ENCODE results near the gene WBP2NL.

Gene WBP2NL

DNA sequence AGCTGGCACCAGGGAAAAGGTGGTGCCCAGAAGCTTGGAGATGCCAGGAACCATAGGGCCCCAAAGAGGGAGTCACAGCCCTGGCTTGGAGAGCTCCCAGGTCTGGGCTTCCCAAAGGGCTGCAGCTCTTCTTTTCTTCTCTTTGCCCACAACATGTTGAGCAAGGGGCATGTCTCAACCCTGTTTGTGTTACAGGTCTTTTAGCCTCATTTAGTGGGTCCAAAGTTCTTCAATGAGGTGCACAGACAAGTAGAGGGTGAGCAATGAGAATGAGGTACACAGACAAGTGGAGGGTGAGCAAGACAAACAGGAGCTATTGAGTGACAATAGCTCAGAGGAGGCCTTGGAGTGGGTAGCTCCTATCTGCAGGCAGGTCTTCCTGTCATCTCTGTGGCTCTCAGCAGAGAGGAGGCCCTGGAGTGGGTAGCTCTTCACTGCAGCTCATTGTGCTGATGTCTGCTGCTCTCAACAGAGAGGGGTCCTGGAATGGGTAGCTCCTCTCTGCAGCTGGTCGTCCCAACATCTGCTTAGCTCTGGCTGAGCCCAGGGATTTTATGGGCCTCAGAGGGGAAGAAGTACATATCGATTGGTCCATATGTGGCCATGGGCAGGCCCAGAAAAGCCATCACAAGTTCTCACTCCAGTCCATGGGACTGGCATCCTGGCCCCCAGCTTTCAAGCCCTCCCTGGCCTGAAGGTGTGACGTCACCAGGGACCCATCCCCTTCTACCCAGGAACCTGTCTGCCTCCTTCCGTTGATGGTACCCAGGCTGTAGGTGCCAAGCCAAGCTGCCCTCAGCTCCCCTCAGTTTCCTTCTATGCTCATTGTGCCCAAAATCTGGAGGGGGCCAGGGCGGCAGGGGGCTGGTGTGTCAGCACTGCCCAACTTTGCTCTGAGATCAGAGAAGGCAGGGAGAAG is 34.9 kb downstream of the WBP2NL start:
- no peaks in the 10 kb centered on the region for H3K27me3 ChIP-seq (ENCODE audit: control insufficient read depth in 1 of 2, insufficient read depth in 2 of 2, low read length in 2 of 2)
- H3K9me3 ChIP-seq (ENCODE audit: control insufficient read depth in 2 of 2, low read length in 2 of 2) = no peaks in the 10 kb centered on the region
- H3K27ac ChIP-seq (ENCODE audit: low read length) = no peak overlapping the region
- no peaks in the 10 kb centered on the region for H3K36me3 ChIP-seq (ENCODE audit: control insufficient read depth in 2 of 2, insufficient read depth in 2 of 2, low read length in 2 of 2)
- H3K4me3 ChIP-seq (ENCODE audit: low read length in 2 of 2) = no peak overlapping the region
- H3K9ac ChIP-seq (ENCODE audit: low read length in 2 of 2) = no peak overlapping the region
- no peaks in the 10 kb centered on the region for H3K4me1 ChIP-seq (ENCODE audit: control insufficient read depth, insufficient read depth, low read length)

DNA sequence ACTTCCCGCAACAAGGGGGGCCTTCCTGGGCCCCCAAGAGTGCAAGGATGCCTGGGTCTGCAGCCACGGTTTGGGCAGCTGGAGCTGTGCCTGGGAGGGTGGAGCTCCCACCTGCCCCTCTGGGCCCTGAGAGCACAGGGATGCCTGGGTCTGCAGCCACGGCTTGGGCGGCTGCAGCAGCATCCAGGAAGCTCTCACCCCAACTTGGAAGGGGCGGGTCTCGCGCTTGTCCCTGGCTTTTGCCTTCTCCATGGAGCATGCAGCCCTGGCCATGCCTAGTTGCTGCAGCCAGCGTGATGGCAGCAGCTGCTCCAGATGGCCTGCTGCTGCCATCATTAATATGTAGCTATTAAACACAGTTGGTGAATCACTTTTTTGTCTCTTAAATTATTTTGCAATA is 36.7 kb downstream of the WBP2NL start:
- H3K4me3 ChIP-seq (ENCODE audit: low read length in 2 of 2) = no peak overlapping the region
- no peaks in the 10 kb centered on the region for H3K4me1 ChIP-seq (ENCODE audit: control insufficient read depth, insufficient read depth, low read length)

DNA sequence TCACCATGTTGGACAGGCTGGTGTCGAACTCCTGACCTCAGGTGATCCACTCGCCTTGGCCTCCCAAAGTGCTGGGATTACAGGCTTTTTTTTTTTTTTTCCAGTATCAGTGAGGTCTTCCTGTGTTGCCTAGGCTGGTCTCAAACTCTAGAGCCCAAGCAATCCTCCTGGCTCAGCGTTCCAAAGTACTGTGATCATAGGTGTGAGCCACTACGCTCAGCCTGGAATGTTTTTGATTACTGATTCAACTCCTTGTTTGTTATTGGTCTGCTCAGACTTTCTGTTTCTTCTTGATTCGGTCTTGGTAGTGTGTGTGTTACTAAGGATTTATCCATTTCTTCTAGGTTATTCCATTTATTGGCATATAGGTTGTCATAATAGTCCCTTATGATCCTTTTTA is 40.7 kb downstream of the WBP2NL start:
- Histone ChIP-seq H3K36me3 (ENCODE audit: control insufficient read depth in 2 of 2, insufficient read depth in 2 of 2, low read length in 2 of 2) (peaks cover 0 to 3% of the 10 kb centered on the region in 2 donors), H3K9me3 (ENCODE audit: control insufficient read depth in 2 of 2, low read length in 2 of 2) (no peaks in the 10 kb centered on the region), H3K9ac (ENCODE audit: low read length in 2 of 2) (no peak overlapping the region), H3K4me1 (ENCODE audit: control insufficient read depth, insufficient read depth, low read length) (no peaks in the 10 kb centered on the region), H3K4me3 (ENCODE audit: low read length in 2 of 2) (no peak overlapping the region), H3K27ac (ENCODE audit: low read length) (no peak overlapping the region), H3K27me3 (ENCODE audit: control insufficient read depth in 1 of 2, insufficient read depth in 2 of 2, low read length in 2 of 2) (no peaks in the 10 kb centered on the region)

More for the DNA sequence above, 36.7 kb downstream of the WBP2NL start:
- Histone ChIP-seq H3K27ac (ENCODE audit: low read length) (no peak overlapping the region), H3K9ac (ENCODE audit: low read length in 2 of 2) (no peak overlapping the region), H3K36me3 (ENCODE audit: control insufficient read depth in 2 of 2, insufficient read depth in 2 of 2, low read length in 2 of 2) (no peaks in the 10 kb centered on the region), H3K27me3 (ENCODE audit: control insufficient read depth in 1 of 2, insufficient read depth in 2 of 2, low read length in 2 of 2) (no peaks in the 10 kb centered on the region), H3K9me3 (ENCODE audit: control insufficient read depth in 2 of 2, low read length in 2 of 2) (no peaks in the 10 kb centered on the region)

DNA sequence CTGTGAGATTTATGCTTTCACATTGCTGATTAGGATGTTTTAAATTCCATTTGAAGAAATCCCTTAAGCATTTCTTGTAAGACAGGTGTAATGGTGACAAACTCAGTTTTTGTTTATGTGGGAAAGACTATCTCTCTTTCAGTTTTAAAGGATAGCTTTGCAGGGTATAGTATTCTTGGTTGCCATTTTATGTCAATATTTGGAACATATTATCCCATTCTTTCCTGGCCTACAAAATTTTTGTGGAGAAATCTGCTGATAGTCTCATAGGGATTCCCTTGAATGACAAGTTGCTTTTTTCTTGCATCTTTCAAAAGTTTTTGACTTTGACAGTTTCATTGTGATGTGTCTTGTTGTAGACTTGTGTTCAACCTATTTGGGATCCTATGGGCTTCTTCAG is 43.2 kb downstream of the WBP2NL start:
- no peak overlapping the region for H3K9ac ChIP-seq (ENCODE audit: low read length in 2 of 2)
- H3K36me3 ChIP-seq (ENCODE audit: control insufficient read depth in 2 of 2, insufficient read depth in 2 of 2, low read length in 2 of 2) = peaks cover 0 to 3% of the 10 kb centered on the region in 2 donors
- no peak overlapping the region for H3K4me3 ChIP-seq (ENCODE audit: low read length in 2 of 2)
- no peaks in the 10 kb centered on the region for H3K27me3 ChIP-seq (ENCODE audit: control insufficient read depth in 1 of 2, insufficient read depth in 2 of 2, low read length in 2 of 2)
- no peak overlapping the region for H3K27ac ChIP-seq (ENCODE audit: low read length)
- no peaks in the 10 kb centered on the region for H3K9me3 ChIP-seq (ENCODE audit: control insufficient read depth in 2 of 2, low read length in 2 of 2)
- no peaks in the 10 kb centered on the region for H3K4me1 ChIP-seq (ENCODE audit: control insufficient read depth, insufficient read depth, low read length)

DNA sequence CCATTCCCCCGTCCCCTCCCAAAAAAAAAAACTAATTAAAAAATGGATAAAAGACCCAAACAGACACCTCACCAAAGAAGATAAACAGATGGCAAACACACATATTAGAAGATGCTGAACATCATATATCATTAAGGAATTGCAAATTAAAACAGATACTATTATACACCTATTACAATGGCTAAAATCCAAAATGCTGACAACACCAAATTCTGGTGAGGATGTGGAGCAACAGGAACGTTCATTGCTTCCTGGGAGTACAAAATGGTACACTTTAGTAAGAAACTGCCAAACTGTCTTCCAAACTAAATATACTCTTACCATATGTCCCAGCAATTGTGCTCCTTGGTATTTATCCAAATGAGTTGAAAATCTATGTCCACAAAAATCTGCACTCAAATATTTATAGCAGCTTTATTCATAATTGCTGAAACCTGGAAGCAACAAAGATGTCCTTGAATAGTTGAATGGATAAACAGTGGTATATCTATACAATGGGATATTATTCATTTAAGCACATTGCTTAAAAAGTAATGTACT is 52.1 kb downstream of the WBP2NL start:
- H3K36me3 ChIP-seq (ENCODE audit: control insufficient read depth in 2 of 2, insufficient read depth in 2 of 2, low read length in 2 of 2) = no peaks in the 10 kb centered on the region
- H3K9me3 ChIP-seq (ENCODE audit: control insufficient read depth in 2 of 2, low read length in 2 of 2) = no peaks in the 10 kb centered on the region

DNA sequence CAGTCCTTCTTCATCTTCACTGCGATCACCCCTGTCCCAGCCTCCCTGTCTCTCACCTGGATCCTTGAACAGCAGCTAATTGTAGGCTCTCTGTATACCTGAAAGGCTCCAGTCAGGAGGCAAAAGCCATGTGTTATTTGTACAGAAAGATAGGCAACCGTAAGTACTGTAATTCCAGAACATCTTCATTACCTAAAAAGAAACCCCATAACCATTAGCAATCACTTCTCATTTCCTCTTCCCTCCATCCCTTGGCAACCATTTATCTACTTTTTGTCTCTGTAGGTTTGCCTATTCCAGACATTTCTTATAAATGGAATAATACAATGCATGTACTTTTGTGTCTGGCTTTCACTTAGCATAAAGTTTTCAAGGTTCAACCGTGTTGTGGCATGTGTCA is 54.2 kb downstream of the WBP2NL start:
- H3K9ac ChIP-seq (ENCODE audit: low read length in 2 of 2) = no peak overlapping the region
- H3K4me3 ChIP-seq (ENCODE audit: low read length in 2 of 2) = no peak overlapping the region

More for the DNA sequence above, 52.1 kb downstream of the WBP2NL start:
- H3K27ac ChIP-seq (ENCODE audit: low read length) = no peak overlapping the region
- H3K4me3 ChIP-seq (ENCODE audit: low read length in 2 of 2) = no peak overlapping the region
- H3K4me1 ChIP-seq (ENCODE audit: control insufficient read depth, insufficient read depth, low read length) = no peaks in the 10 kb centered on the region
- H3K9ac ChIP-seq (ENCODE audit: low read length in 2 of 2) = no peak overlapping the region
- no peaks in the 10 kb centered on the region for H3K27me3 ChIP-seq (ENCODE audit: control insufficient read depth in 1 of 2, insufficient read depth in 2 of 2, low read length in 2 of 2)

DNA sequence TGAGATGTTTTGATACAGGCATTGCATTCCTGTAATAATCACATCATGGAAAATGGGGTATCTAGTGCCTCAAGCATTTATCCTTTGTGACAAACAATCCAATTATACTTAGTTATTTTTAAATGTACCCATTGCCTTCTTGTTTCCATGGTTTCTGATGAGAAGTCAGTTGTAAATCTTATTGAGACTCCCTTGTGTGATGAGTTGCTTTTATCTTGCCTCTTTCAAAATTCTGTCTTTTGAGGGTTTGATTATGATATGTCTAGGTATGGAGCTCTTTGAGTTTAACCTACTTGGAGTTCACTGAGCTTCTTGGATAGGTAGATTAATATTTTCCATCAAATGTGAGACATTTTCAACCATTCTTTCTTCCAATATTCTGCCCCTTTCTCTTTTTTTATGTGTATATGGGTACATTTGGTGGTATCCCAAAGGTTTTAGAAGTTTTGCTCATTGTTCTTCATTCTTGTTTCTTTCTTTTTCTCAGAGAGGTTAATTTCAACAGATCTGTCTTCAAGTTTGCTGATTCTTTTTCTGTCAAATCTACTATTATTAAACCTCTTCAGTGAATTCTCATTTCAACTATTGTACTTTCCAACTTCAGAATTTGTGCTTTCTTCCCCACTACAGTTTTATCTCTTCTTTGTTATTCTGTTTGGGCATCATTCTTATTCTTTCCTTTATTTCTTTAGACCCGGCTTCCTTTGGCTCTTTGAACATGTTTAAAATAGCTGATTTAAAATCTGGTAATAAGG is 58.3 kb downstream of the WBP2NL start:
- Histone ChIP-seq H3K9me3 (ENCODE audit: control insufficient read depth in 2 of 2, low read length in 2 of 2) (no peaks in the 10 kb centered on the region), H3K4me3 (ENCODE audit: low read length in 2 of 2) (no peak overlapping the region), H3K27me3 (ENCODE audit: control insufficient read depth in 1 of 2, insufficient read depth in 2 of 2, low read length in 2 of 2) (no peaks in the 10 kb centered on the region), H3K27ac (ENCODE audit: low read length) (no peak overlapping the region), H3K36me3 (ENCODE audit: control insufficient read depth in 2 of 2, insufficient read depth in 2 of 2, low read length in 2 of 2) (peaks cover 19 to 22% of the 10 kb centered on the region in 2 donors), H3K4me1 (ENCODE audit: control insufficient read depth, insufficient read depth, low read length) (no peaks in the 10 kb centered on the region), H3K9ac (ENCODE audit: low read length in 2 of 2) (no peak overlapping the region)

More for the DNA sequence above, 54.2 kb downstream of the WBP2NL start:
- H3K4me1 ChIP-seq (ENCODE audit: control insufficient read depth, insufficient read depth, low read length) = no peaks in the 10 kb centered on the region
- no peaks in the 10 kb centered on the region for H3K27me3 ChIP-seq (ENCODE audit: control insufficient read depth in 1 of 2, insufficient read depth in 2 of 2, low read length in 2 of 2)
- no peak overlapping the region for H3K27ac ChIP-seq (ENCODE audit: low read length)
- H3K9me3 ChIP-seq (ENCODE audit: control insufficient read depth in 2 of 2, low read length in 2 of 2) = no peaks in the 10 kb centered on the region
- H3K36me3 ChIP-seq (ENCODE audit: control insufficient read depth in 2 of 2, insufficient read depth in 2 of 2, low read length in 2 of 2) = no peaks in the 10 kb centered on the region

DNA sequence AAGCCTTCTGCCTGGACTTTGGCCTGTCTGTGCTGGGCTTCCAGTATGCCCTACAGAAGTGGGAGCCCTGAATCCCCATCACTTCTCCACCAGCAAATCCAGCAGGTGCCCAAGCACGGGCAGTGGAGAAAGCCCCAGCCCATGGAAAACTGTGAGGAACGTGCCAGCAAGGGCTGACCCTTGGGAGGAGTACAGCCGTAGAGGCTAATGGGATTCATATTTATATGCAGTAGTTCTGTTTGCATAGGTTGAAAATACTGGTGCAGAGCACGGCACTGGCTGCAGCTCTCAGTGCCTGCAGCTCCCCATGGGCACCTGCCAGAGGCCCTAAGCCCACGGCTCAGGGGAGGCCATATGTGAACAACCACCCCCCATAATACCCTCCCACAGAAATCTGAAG is 61.9 kb downstream of the WBP2NL start:
- no peak overlapping the region for H3K27ac ChIP-seq (ENCODE audit: low read length)
- H3K9ac ChIP-seq (ENCODE audit: low read length in 2 of 2) = no peak overlapping the region
- no peak overlapping the region for H3K4me3 ChIP-seq (ENCODE audit: low read length in 2 of 2)
- no peaks in the 10 kb centered on the region for H3K4me1 ChIP-seq (ENCODE audit: control insufficient read depth, insufficient read depth, low read length)
- no peaks in the 10 kb centered on the region for H3K9me3 ChIP-seq (ENCODE audit: control insufficient read depth in 2 of 2, low read length in 2 of 2)
- no peaks in the 10 kb centered on the region for H3K27me3 ChIP-seq (ENCODE audit: control insufficient read depth in 1 of 2, insufficient read depth in 2 of 2, low read length in 2 of 2)
- H3K36me3 ChIP-seq (ENCODE audit: control insufficient read depth in 2 of 2, insufficient read depth in 2 of 2, low read length in 2 of 2) = peaks cover 32 to 38% of the 10 kb centered on the region in 2 donors

DNA sequence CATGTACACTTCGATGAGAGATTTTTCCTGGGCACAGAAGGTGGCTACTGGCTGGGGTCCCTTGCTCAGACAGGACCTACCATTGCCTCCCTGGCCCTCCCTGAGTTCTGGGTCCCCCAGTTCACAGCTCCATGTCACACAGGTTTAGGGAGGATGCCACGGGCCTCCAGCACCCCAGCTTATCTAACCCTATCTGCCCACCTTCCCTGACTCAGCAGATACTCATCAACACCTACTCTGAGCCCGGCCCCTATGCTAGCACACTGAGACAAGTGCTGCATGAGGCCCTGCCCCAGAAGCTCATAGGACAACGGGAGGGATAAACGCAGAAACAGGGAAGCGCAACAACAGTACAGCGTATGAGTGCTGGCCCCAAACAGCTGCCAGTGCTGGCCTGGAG is 62.5 kb downstream of the WBP2NL start:
- Histone ChIP-seq H3K9ac (ENCODE audit: low read length in 2 of 2) (no peak overlapping the region), H3K27ac (ENCODE audit: low read length) (no peak overlapping the region), H3K27me3 (ENCODE audit: control insufficient read depth in 1 of 2, insufficient read depth in 2 of 2, low read length in 2 of 2) (no peaks in the 10 kb centered on the region), H3K4me3 (ENCODE audit: low read length in 2 of 2) (no peak overlapping the region), H3K9me3 (ENCODE audit: control insufficient read depth in 2 of 2, low read length in 2 of 2) (no peaks in the 10 kb centered on the region), H3K36me3 (ENCODE audit: control insufficient read depth in 2 of 2, insufficient read depth in 2 of 2, low read length in 2 of 2) (peaks cover 34 to 38% of the 10 kb centered on the region in 2 donors), H3K4me1 (ENCODE audit: control insufficient read depth, insufficient read depth, low read length) (no peaks in the 10 kb centered on the region)

DNA sequence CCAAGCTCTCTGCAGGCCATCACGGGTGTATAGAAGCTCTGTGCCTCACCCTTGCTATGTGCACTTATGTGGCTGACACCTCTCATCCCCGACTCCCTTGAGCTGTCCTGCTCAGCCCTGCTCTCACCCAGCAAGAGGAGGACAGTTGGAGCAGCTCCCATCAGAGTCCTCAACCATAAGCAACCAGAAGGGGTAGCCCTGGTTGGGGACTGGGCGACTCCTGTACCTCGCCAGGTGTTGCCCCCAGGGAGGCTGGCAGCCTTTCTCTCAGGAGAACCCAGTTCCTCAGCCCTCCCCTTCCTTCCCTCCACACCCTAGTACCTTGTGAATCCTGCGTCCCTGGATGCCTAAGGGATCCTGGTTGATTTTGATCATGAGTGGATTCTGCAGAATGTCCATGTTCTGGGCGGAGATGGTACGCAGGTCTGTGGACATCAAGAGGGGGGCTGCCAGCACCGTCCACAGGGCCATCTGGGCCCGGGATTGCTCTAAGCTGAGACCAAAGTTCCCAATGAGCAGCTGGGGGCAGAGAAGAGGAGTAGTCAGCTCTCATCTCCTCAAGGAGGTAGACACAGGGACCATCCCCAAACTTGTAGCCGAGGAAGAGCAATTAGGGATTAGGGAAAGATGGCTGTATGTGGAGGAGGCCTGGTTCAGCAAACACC is 64.0 kb downstream of the WBP2NL start:
- no peak overlapping the region for H3K27ac ChIP-seq (ENCODE audit: low read length)
- H3K9ac ChIP-seq (ENCODE audit: low read length in 2 of 2) = no peak overlapping the region
- H3K9me3 ChIP-seq (ENCODE audit: control insufficient read depth in 2 of 2, low read length in 2 of 2) = no peaks in the 10 kb centered on the region
- H3K27me3 ChIP-seq (ENCODE audit: control insufficient read depth in 1 of 2, insufficient read depth in 2 of 2, low read length in 2 of 2) = no peaks in the 10 kb centered on the region
- H3K4me1 ChIP-seq (ENCODE audit: control insufficient read depth, insufficient read depth, low read length) = no peaks in the 10 kb centered on the region
- peaks cover 40 to 47% of the 10 kb centered on the region in 2 donors for H3K36me3 ChIP-seq (ENCODE audit: control insufficient read depth in 2 of 2, insufficient read depth in 2 of 2, low read length in 2 of 2)
- H3K4me3 ChIP-seq (ENCODE audit: low read length in 2 of 2) = no peak overlapping the region

Data from stomach smooth muscle (tissue), 2 donors.